ENCODE results near the gene SLC35E1.

- TF ChIP-seq CTCF (IDR thresholded peaks at IDR 0.05; ENCODE audit: insufficient read depth, low read length, poor library complexity, severe bottlenecking) (no peak), EZH2phosphoT487 (conservative IDR thresholded peaks at IDR 0.05; ENCODE audit: low read length) (no peak)
Observed at GRCh38 chr19:16581971-16582343, 9.7 kb upstream of the SLC35E1 start.

Data from SU-DHL-6 (cell line).